NCI-H1417 (cell line): ENCODE data around the gene SLC22A5.
"Not testable (repeated sequence)": the region's sequence is repeated elsewhere in the genome, so short reads cannot be mapped to it uniquely, and the experiment has no call there.

Experiments used
- DNase-seq, 3 experiments: peaks; one replicate each; lab custom pipeline; 2025; lab: John Stamatoyannopoulos, UW

Gene SLC22A5

DNA sequence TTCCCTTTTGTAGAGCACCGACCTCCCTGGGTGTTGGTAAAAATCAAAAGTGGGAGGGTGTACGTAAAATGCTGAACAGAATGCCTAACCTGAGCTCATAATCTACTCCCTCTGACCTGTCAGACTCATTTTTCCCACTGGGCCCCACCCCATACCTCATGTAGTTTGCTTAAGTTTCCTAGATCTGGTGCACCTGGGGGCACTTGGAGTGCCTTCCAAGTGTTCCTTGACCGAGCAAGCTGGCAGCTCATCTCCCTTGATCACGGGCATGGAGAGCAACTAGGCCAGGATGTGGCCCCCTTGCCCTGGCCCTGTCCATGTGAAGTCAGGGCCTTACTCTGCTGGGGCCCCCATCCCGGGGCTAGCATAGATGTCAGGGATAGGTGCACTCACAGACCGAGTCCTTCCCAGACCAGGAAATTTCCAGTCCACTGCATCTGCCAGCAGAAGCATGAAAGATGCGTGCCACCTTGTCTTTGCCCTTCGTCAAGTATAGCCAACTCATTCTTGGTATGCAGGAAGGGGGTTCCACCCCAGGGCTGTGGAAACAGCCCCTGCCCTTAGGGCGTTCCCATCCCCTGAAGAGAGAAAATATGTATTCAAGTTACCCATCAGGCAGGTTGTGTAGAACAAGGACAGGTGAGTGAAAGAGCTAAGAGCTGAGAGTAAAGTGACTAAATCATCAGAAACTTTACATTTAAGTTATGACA lies 41.9 kb downstream of the SLC22A5 start:
- DNase-seq: peak in 1 of 3 experiments; percentile 36

DNA sequence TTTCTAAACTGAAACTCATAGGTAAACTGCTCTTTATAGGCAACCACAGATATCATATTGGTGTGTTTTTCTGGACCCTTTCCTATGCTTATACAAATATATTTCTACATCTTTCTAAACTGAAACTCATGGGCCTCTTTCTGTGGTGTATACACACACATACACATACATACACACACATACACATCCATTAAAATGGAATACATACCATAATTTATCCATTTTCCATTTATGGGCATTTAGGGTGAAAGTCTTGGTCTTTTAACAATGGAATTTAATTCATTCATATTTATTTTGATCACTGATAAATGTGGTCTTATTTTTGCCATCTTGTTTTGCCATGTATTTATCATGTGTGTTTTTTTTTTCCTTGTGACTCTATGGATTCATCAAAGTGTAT lies 44.1 kb downstream of the SLC22A5 start:
- DNase-seq: no peak

DNA sequence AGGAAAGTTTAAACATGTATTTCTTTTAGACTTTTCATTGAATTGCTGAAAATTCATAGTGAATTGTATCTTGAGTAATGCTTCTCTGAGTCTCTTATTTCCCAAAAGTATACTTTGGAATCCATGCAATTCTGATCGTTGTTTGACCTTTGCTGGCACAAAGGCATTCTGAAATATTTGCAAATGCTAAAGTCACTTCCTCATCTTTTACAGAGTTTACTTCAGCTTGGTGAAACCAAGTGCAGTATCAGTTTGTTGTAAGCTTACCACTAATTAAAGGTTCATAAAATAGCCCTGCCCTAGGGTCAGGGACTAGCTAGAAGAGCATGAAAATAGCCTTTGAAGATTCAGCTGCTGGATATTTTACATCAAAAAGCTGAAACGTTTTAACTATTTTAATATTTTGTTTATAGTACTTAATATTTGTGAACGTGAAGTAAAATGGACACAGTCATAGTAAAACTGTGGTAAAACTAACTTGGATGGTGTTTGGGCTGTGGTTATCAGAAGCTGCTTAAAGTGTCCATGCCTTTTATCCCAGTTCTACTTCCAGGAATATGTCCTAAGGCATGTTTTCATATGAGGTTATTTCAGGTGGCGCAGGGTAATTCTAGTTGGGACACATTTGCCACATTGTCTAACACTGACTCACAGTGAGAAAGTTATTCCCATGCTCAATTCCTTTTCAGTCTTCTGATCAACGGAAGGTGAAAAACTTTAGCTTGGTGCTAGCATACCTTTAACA lies 45.3 kb downstream of the SLC22A5 start:
- DNase-seq: no peak

DNA sequence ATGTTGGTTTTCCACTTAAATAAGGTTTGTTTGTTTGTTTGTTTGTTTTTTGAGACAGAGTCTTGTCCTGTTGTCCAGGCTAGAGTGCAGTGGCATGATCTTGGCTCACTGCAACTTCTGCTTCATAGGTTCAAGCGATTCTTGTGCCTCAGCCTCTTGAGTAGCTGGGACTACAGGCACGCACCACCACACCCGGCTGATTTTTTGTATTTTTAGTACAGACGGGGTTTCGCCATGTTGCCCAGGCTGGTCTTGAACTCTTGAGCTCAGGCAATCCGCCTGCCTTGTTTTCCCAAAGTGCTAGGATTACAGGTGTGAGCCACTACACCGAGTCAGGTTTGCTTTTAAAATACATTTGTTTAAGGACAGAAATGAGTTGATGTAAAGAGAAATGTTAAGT lies 46.0 kb downstream of the SLC22A5 start:
- DNase-seq: not testable (repeated sequence)

DNA sequence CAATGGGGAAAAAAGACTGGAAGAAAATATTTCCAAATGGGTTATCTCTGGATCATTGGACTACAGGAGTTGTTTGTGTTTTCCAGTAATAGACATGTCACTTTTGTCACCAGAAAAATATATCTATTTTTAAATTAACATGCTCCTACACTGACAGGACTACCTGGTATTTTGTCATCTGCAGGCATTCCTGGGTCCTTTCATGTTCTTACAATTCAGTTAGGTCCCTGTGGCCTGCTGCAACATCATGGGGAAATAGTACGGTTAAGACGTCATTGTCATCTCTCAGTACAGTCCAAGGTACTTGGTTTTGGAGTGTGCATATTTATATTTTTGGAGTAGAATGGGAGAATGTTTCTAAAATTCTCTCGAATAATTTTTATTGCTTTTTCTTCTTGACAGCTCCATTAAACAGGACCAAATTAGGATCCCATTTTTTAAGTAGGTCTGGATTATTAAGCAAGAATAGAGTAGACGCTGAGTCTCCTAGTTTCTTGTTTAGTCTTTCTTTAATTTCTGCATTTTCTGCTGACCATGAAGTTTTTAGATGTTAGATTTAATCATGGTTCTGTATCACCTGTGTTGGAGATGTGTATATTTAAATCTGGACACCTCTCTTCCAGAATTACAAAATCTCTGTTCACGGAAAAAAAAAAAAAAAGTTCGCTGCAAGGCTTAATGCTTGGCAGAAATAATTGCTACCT lies 46.9 kb downstream of the SLC22A5 start:
- no peak for DNase-seq

DNA sequence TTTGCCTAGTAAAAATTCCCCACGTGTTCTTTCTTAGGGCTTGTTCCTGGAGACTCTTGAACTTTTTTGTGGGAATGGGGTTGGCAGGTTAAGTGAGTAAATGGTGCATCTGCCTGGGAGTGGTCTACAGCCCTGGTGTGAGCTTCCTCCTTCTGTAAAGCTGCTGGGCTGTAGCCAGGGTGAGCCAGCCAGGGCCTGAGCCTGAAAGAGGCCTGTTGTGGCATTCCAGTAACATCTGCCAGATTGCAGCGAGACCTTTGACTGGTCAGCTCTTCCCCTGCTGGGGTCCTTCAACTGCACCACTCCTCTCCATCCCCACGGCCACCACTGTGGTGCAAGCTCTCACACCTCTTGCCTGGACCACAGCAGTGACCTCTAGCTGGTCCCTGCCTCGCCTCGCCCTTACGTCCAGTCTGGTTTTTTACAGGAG lies 47.5 kb downstream of the SLC22A5 start:
- DNase-seq: no peak

DNA sequence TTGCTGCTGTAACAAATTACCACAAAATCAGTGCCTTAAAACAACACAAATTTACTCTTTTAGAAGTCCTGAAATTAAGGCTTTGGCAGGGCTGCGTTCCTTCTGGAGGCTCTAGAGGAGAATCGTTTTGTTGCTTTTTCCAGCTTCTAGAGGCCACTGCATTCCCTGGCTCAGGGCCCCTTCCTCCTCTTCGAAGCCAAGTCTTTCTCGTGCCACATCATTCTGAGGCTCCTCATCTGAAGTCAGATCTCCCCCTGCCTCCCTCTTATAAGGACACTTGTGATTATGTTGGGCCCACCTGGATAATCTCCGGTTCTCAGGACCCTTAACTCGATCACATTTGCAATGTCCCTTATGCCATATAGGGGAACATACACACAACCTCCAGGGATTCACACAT lies 48.0 kb downstream of the SLC22A5 start:
- DNase-seq: no peak

DNA sequence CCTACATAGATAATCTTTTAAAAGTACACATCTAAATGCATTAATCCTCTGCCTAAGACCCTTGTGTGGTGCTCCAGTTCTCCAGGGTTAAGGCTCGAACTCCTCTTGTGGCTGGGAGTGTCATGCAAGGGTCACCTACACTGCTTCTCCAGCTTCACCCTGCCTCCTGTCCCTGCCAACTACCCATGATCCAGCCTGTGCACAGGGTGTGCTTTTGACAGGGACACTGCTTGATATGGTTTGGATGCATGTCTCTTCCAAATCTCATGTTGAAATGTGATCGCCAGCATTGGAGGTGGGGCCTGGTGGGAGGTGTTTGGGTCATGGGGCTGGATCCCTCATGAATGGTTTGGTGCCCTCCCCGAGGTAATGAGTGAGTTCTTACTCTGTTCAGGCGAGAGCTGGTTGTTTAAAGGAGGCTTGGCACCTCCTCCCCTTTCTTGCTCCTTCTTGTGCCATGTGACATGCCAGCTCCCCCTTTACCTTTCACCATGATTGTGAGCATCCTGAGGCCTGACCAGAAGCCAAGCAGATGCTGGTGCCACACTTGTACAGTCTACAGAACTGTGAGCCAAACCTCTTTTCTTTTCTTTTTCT lies 48.5 kb downstream of the SLC22A5 start:
- no peak for DNase-seq

DNA sequence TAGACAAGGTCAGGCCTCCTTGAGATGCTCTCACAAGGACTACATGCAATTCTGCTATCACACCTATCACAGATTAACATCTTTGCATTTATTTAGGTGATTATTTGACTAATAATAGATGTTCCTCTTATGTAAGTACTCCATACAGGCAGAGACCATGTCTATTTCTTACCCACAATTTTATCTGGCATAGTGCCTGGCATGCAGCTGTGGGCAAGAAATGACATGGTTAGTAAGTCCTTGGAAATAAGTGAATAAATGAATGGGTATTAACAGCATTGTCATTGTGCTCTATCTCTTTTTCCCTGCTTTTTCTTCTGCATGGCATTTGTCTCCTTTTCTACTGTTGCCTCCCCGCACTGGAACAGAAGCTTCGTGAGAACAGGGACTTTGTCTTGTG lies 49.4 kb downstream of the SLC22A5 start:
- peak in 1 of 3 experiments; percentile 3 for DNase-seq

DNA sequence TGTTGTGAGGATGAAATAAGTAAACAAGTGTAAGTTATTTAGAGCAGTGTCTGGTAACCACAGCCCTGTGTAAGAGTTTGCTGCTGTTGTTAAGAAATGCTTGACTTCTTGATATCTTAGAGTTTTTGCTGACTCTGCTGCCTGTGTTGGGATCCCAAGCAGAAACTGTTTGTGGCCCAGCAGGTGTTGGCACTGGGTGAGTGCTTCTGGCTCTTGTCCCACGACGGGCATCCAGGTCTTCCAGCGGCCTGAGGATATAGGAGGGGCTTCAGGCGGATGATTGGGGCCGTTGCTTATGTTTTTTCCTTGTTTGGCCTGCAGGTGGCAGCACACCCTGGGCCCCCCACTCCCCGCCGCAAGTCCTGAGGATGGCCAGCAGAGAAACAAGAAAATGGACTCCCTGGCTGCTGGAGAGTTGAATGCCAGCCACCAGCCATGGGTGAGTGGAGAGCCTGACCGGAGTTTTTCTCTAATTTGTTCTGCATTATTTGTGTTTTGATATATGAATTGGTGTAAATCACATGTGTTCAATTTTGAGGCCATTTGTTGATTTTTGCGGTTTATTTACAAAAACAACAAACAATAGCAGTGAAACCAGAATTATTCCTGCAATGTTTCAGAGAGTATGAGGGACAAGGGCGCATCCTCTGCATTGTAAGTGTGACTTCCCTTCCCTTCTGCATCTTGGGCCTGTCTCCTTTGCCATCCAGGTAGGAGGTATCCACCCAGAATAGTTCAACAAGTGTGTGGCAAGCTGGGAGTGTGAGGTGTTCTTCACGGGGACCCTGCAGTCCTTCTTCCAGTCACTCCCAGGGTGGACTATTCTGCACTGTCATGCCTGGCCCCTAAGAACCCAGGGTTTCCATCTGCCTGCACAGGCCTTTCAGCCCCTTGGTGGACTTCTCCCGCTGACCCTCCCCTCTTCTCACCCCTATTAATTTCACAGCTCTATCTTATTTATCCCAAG lies 50.3 kb downstream of the SLC22A5 start:
- peak; percentile 53 to 75 (median 58) for DNase-seq

DNA sequence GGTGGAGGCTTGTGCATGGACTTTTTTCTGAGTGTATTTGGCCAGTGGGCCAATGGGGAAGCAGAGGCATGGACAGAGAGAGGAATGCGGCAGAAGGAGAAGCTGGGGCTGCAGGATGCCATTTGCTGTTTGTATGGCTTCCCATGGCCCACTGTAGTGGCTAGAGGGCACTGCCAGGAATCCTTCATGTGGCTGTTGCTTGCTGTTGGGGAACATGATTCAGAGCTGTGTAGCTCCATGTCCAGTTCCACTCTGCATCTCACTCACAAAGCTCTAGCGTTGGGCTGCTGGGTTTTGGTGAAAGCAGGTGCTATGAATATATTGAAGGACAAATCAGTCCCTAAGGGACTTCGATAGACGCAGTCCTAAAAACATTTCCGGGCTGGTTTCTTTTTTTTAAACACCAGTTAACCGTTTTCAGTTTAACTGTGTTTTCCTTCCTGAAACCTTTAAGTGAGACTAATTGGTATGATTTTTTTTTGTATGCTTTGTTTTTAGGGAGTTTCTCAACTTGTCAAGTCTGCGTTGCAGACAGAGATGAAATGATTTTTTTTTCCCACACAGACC lies 51.3 kb downstream of the SLC22A5 start:
- no peak for DNase-seq

DNA sequence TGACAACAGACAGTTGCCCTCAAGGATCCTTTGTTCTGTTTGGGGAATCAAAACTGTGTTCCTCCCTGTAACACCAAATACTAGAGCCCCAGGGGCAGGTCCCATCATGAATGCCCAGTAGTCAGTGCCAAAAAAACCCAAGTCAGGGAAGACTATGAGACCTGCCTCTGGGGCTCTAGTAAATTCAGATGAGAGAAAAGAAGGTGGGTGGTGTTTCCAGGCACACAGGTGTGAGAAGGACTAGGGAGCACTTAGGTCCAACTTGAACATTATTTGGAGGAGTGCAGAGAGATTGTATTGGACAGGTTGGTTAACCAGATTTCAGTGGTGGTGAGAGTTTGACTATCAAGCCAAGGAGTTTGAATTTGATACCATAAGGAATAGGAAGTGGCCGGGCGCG lies 52.0 kb downstream of the SLC22A5 start:
- DNase-seq: no peak

DNA sequence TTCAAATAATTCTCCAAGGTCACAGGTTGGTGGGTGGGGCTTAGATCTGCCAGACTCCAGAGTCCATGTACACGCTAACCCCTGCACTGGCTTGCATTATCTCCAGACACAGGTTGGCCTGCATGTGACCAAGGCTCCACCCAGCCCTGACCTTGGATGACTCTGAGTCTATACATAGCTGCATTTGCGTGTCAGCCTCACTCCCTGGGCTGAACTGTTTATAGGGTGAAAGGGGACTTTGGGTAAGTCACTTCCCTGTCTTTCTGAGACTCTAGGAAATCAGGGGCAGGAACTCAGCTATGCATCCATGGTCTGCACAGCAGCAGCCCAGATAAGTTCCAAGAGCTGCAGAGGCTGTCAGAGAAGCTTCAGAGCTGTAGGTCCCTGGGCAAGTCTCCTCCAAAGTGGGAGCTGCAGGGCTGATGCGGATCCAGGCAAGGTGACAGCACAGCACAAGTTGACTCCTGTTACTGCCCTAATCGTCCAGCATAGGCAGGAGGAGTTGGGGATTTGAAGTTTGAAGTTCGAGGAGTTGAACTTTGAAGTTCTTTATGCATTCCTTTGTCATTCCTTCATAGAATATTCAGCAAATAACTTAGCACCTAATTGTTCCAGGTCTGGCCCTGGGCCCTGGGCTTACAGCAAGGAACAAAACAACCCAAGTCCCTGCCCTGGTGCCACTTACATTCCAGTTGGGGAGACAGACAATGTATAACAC lies 53.4 kb downstream of the SLC22A5 start:
- no peak for DNase-seq

DNA sequence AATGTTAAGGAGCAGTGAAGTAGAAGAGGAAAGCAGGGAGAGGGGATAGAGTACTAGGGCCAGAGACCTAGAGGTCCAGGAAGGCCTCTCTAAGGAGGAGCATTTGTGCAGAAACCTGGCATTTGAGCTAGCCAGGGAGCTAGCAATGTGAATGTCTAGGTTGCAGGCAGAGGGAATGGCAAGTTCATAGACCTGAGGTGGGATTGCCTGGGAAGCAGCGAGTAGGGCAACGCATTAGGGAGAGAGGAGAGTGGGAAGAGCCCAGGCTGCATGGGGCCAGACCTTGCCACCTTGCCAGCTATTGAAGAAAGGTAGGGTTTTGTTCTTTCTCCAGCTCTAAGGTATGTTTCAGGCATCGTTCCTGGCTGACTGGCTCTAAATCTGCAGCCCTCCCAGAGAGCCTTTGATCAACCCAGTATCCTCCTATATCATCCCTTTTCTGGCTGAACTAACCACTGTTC lies 54.0 kb downstream of the SLC22A5 start:
- no peak for DNase-seq

DNA sequence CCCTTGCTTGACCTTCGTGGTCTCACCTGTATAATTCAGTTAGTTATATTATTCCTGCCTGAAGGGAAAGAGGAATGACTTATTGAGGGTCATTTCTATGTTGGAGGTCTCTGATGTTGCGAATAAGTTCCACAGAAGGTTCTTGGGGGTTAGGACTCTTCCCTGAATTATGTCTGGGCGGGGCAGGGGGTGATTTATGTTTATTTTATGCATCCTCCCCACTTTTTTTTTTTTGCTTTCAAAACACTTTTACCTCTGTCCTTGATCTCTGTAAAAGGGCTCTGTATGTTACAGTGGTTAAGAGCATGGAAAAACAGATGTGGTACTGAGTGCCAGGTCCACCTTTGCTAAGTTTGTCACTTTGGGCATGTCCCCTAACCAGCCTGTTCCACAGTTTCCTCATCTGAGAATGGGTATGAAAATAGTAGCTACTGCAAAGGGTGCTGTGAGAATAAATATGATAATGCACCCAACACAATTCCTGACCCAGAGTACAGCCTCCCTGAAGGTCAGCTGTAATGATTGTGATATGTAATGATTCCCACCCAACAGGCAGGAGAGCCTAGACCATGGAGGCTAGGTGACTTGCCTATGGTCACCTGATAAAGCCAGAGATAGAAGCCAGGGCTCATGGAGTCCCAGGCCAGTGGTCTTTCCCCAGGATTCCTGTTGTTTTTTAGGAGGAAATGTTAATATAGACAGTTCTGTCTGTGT lies 54.8 kb downstream of the SLC22A5 start:
- no peak for DNase-seq

DNA sequence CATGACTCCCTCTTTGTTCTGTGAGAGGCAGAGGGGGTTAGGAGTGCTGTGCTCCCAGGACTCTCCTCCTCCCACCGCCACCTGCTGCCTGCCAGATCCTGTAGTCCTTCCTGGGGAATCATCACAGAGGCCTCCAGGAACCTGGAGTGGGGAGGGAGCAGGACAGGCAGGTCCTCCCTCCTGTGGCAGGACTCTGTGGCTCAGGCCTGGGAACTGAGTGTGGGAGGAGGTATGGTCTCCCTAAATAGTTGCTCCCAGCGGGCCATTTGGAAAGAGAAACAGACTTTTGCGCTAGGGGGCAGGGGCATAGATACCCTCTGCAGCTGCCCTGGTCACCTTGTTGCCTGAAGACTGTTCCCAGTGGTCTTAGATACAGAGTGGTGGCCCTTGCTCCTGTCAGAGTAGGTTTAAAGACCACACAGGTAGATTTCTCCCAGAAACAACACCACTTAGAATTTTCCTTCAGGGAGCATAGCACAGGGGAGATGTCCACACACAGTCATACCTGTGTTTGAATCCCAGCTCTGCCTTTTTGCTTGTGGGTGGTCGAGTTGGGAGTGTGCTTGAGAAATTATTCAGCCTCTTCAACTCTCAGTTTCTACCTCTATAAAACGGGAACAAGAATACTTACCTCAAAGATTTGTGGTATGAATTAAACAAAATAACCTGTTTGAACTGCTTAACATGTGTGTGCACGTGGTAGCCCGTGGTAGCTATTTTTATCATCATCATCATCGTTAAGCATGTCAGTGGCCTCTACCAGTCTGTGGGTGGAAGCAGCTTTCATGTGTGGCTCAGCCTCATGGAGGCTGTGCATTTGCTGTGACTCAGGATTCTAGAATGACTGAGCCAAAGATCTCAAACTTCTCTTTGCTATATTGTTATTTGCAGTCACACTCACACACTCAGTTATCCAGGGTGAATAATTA lies 55.8 kb downstream of the SLC22A5 start:
- no peak for DNase-seq

DNA sequence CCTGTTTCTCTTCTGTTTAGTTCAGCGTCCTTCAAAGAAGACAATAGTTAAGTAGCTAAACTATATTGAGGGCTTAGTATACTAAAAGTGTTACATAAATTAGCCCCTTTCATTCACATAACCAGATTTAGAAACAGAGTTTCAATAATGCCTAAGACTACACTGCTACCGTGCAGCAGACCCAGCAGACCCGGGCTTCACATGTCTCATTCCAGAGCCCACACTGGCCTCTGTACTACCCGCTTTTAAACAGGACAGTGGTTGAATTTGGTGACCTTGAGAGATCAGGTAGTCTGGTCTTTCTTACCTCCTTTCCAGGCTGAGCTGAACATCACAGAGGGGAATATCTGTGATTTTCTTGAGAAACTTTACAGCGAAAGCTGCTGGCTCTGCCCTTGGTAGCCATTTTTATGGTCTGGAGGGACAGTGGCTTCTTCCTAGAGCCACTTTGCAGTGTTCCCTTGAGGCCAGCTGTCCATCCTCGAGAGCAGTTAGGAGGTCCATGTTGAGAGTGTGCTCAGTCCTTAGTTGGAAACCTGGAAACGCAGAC lies 56.5 kb downstream of the SLC22A5 start:
- DNase-seq: no peak

DNA sequence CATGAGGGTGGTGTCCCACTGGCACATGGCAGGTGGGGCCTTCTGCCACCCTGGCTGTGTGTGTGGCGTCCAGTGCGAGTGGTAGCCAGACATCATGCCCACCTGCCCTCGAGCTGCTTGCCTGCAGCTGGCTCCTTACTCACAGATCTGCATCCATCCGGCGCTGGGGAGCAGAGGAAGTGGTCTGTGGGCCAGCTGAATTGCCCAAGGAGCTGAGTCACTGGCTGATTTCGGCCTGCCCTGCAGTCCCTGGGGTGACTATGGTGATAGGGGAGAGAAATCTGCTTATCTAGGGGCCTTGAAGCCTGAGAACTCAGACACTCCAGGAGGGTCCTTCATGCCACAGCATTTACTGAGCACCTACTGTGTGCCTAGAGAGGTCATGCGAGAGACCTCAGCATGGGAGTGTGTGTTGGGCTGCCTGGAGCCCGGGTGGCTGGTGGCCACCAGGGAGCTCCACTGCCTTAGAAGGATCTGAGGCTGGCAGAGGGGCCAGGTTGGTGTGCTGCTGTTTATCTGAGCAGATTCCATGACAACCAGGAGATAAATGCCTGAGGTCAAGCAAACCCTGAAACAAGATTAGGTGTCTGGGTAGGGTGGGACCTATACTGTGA lies 57.1 kb downstream of the SLC22A5 start:
- peak in 1 of 3 experiments; percentile 38 for DNase-seq
